Mesendoderm (in vitro differentiated cells): ENCODE data around the gene OSBPL6.

Experiments
- DNase-seq: peaks from one replicate; pipeline ENCODE4 v3.0.0; 2013
- H2AK5ac ChIP-seq: 2 replicates; pipeline ENCODE4 v1.6.1; 2013; ENCODE audit warnings: low read length, inconsistent platforms
- H2BK120ac ChIP-seq: 2 replicates; pipeline ENCODE4 v1.6.1; 2013; ENCODE audit warnings: low read depth, mild to moderate bottlenecking, low read length, moderate library complexity, mixed read lengths
- H2BK15ac ChIP-seq: replicated peaks from 2 replicates; pipeline ENCODE4 v1.6.1; 2013; ENCODE audit warnings: low read depth, mild to moderate bottlenecking, moderate library complexity
- H2BK5ac ChIP-seq: 2 replicates; pipeline ENCODE4 v1.6.1; 2013; ENCODE audit warnings: low read length, inconsistent platforms
- H3K18ac ChIP-seq: 2 replicates; pipeline ENCODE4 v1.6.1; 2013; ENCODE audit warnings: mild to moderate bottlenecking, low read length, mixed read lengths
- H3K23ac ChIP-seq: one replicate; pipeline ENCODE4 v1.6.1; 2013; ENCODE audit warnings: low read length
- H3K27ac ChIP-seq: 2 replicates; pipeline ENCODE4 v1.5.1; 2013; ENCODE audit warnings: low read depth, mild to moderate bottlenecking, inconsistent platforms, low read length, moderate library complexity
- H3K27me3 ChIP-seq: 2 replicates; pipeline ENCODE4 v1.6.1; 2013; ENCODE audit warnings: low read length, control low read depth, mild to moderate bottlenecking, inconsistent platforms; ENCODE audit not compliant: insufficient read depth, poor library complexity
- H3K36me3 ChIP-seq: 2 replicates; pipeline ENCODE4 v1.6.1; 2013; ENCODE audit warnings: low read length, inconsistent platforms; ENCODE audit not compliant: control insufficient read depth, insufficient read depth
- H3K4ac ChIP-seq: one replicate; pipeline ENCODE4 v1.6.1; 2013; ENCODE audit warnings: low read depth, mild to moderate bottlenecking, low read length, moderate library complexity
- H3K4me1 ChIP-seq: 2 replicates; pipeline ENCODE4 v1.6.1; 2013; ENCODE audit warnings: low read depth, low read length, inconsistent platforms; ENCODE audit not compliant: control insufficient read depth
- H3K4me2 ChIP-seq: 2 replicates; pipeline ENCODE4 v1.6.1; 2013; ENCODE audit warnings: low read length
- H3K4me3 ChIP-seq: 2 replicates; pipeline ENCODE4 v1.5.1; 2013; ENCODE audit warnings: mild to moderate bottlenecking, low read length
- H3K56ac ChIP-seq: one replicate; pipeline ENCODE4 v1.6.1; 2013; ENCODE audit warnings: low read length
- H3K79me1 ChIP-seq: 2 replicates; pipeline ENCODE4 v1.6.1; 2013; ENCODE audit warnings: low read length, inconsistent platforms
- H3K79me2 ChIP-seq: 2 replicates; pipeline ENCODE4 v1.6.1; 2013; ENCODE audit warnings: mild to moderate bottlenecking, low read length; ENCODE audit not compliant: control insufficient read depth, insufficient read depth
- H3K9ac ChIP-seq: 2 replicates; pipeline ENCODE4 v1.6.1; 2013; ENCODE audit warnings: low read length, inconsistent platforms
- H4K5ac ChIP-seq: one replicate; pipeline ENCODE4 v1.6.1; 2013; ENCODE audit warnings: low read length
- H4K8ac ChIP-seq: one replicate; pipeline ENCODE4 v1.6.1; 2013; ENCODE audit warnings: low read depth, mild to moderate bottlenecking, control low read depth, low read length, moderate library complexity
- WGBS: extraction: QIAGEN DNeasy Blood & Tissue Kit; methylation state at CpG from one replicate; pipeline ENCODE4 v1.1.7; 2013; ENCODE audit warnings: low lambda C conversion rate, missing lambda C conversion rate; ENCODE audit not compliant: insufficient coverage; ENCODE audit errors: extremely low coverage; 5-methylcytosine and 5-hydroxymethylcytosine counted together

The OSBPL6 gene

DNA sequence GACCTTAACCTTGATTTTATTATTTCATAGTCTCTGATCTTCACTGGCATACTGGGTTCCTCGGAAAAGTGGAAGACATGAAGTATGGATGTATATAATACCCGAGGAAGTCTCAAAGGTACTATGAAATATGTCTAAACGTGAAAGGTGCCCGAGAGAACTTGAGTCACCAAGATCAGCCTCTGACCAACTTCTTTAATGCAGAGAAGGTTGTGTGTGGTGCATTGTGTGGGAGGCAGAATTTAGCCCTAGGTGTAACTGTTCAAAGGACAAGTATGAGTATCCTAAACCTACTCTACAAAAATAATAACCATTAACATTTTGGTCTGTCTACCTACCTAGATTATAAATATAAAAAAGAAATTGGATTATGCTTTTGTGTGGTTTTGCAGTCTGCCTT lies 36.1 kb downstream of the OSBPL6 start:
- Histone ChIP-seq H3K4me3 (no peak overlapping the region), H3K27me3 (no peaks in the 10 kb centered on the region), H3K4ac (no peak overlapping the region), H3K18ac (no peak overlapping the region), H2BK15ac (no peak overlapping the region), H3K56ac (no peak overlapping the region), H2BK120ac (no peak overlapping the region), H4K8ac (no peak overlapping the region), H3K79me2 (no peaks in the 10 kb centered on the region), H3K9ac (no peak overlapping the region), H3K79me1 (no peaks in the 10 kb centered on the region), H3K27ac (no peak overlapping the region), H2AK5ac (no peak overlapping the region), H3K4me1 (no peaks in the 10 kb centered on the region), H3K36me3 (no peaks in the 10 kb centered on the region), H3K23ac (no peak overlapping the region), H4K5ac (no peak overlapping the region), H2BK5ac (no peak overlapping the region), H3K4me2 (no peak overlapping the region)
- no CpG with 5 or more reads among the region's 4 CpGs for WGBS
- no peak for DNase-seq

DNA sequence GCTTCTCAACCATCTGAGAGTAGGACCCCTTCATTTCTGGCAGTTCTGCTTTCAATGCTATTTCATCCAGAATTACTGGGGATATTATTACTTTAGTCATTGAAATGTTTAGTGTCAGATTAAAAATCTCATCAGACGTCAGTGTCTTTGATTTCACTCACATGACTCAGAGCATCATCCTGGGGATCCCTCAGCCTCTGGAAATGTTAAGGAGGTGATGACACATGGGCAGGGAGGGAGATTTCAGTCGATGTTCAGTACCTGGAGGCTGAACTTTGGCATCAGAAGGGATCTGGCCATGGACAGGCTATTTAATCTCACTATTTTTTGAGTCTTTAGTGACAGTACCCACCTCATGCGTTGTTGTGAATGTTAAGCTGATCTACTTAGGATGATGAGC lies 39.1 kb downstream of the OSBPL6 start:
- H3K4me3 ChIP-seq, result no peak overlapping the region
- no peak overlapping the region for H3K56ac ChIP-seq
- no peak overlapping the region for H2BK5ac ChIP-seq
- H3K79me1 ChIP-seq, result no peaks in the 10 kb centered on the region
- no peak overlapping the region for H4K5ac ChIP-seq
- WGBS, result no CpG with 5 or more reads among the region's 3 CpGs
- no peak overlapping the region for H3K27ac ChIP-seq
- no peak overlapping the region for H3K4ac ChIP-seq
- no peak for DNase-seq
- H2BK120ac ChIP-seq, result no peak overlapping the region
- H2BK15ac ChIP-seq, result no peak overlapping the region
- no peaks in the 10 kb centered on the region for H3K4me1 ChIP-seq
- no peak overlapping the region for H3K18ac ChIP-seq
- no peak overlapping the region for H3K9ac ChIP-seq
- no peaks in the 10 kb centered on the region for H3K36me3 ChIP-seq
- H3K23ac ChIP-seq, result no peak overlapping the region
- H2AK5ac ChIP-seq, result no peak overlapping the region
- no peaks in the 10 kb centered on the region for H3K27me3 ChIP-seq
- H3K4me2 ChIP-seq, result no peak overlapping the region
- H4K8ac ChIP-seq, result no peak overlapping the region
- H3K79me2 ChIP-seq, result no peaks in the 10 kb centered on the region

DNA sequence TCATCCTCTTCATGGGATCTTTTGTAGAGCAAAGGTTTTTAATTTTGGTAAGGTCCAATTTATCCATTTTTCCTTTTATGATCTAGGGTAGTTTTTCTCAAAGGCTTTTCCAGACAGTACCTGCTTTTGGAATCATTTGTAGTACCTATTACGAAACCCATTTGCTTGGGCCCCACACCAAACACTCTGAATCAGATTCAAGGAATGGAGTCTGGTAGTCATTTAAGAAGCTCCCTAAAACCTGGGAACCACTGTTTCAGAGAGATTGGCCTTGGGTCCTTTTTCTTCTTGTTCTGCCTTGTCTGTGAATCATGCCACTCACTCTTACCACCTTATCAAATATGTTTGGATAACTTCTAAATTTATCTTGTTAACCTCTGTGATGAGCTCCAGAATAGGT lies 40.3 kb downstream of the OSBPL6 start:
- H3K9ac ChIP-seq, result no peak overlapping the region
- no peaks in the 10 kb centered on the region for H3K36me3 ChIP-seq
- H2AK5ac ChIP-seq, result no peak overlapping the region
- no peak overlapping the region for H3K27ac ChIP-seq
- no CpG with 5 or more reads among the region's 1 CpG for WGBS
- H3K27me3 ChIP-seq, result no peaks in the 10 kb centered on the region
- H2BK5ac ChIP-seq, result no peak overlapping the region
- H3K79me2 ChIP-seq, result no peaks in the 10 kb centered on the region
- no peak overlapping the region for H3K23ac ChIP-seq
- H4K8ac ChIP-seq, result no peak overlapping the region
- no peak for DNase-seq
- H3K4me1 ChIP-seq, result no peaks in the 10 kb centered on the region
- no peak overlapping the region for H3K4me3 ChIP-seq
- no peak overlapping the region for H3K56ac ChIP-seq
- H4K5ac ChIP-seq, result no peak overlapping the region
- no peak overlapping the region for H3K4ac ChIP-seq
- no peak overlapping the region for H2BK120ac ChIP-seq
- no peak overlapping the region for H3K4me2 ChIP-seq
- no peak overlapping the region for H3K18ac ChIP-seq
- H2BK15ac ChIP-seq, result no peak overlapping the region
- H3K79me1 ChIP-seq, result no peaks in the 10 kb centered on the region

DNA sequence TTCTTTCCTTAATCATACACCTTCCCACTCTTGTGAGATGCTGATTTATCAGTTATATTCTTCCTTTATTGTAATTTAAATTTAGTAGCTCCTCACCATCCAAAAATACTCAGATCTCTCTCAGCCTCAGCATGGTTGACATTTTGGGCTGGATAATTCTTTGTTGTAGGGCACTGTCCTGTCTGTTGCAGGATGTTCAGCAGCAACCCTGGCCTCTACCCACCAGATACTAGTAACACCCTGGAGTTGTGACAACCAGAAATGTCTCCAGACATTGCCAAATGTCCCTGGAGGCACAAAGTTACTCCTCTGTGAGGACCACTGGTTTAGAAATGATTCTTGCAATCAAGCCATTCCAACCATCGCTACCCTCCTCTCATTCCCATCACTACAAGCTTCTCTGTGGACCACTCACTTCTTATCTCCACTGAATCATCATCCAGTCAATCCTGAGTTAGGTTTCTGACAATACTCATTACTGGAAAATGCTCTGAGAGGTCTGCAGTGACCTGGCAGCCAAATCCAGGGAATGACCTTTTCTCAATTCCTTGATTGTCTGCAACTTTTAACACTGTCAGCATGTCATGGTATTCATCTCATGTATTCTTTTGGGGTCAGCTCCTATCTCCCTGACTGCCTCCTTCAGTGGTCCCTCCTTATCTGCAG lies 43.3 kb downstream of the OSBPL6 start:
- no peaks in the 10 kb centered on the region for H3K27me3 ChIP-seq
- no CpG with 5 or more reads among the region's 1 CpG for WGBS

DNA sequence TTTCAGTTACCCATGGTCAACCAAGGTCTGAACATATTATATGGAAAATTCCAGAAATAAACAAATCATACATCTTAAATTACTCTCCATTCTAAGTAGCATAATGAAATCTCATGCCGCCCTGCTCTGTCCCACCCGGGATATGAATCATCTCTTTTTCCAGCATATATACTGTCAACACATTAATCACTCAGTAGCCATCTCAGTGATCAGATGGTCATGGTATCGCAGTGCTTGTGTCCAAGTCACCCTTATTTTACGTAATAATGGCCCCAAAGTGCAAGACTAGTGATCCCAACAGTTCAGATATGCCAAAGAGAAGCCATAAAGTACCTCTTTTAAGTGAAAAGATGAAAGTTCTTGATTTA lies 43.8 kb downstream of the OSBPL6 start:
- Histone ChIP-seq H3K79me2 (no peaks in the 10 kb centered on the region), H3K4me2 (no peak overlapping the region), H3K79me1 (no peaks in the 10 kb centered on the region), H4K8ac (no peak overlapping the region), H3K27ac (no peak overlapping the region), H2BK15ac (no peak overlapping the region), H2BK5ac (no peak overlapping the region), H2AK5ac (no peak overlapping the region), H2BK120ac (no peak overlapping the region), H3K27me3 (no peaks in the 10 kb centered on the region), H3K23ac (no peak overlapping the region), H3K18ac (no peak overlapping the region), H3K4me3 (no peak overlapping the region), H3K36me3 (no peaks in the 10 kb centered on the region), H3K9ac (no peak overlapping the region), H4K5ac (no peak overlapping the region), H3K4ac (no peak overlapping the region), H3K56ac (no peak overlapping the region), H3K4me1 (peaks cover 2% of the 10 kb centered on the region)
- DNase-seq, result no peak
- WGBS, result no CpG with 5 or more reads among the region's 4 CpGs

More for the DNA sequence above, 43.3 kb downstream of the OSBPL6 start:
- no peak overlapping the region for H4K8ac ChIP-seq
- H2BK5ac ChIP-seq, result no peak overlapping the region
- H3K56ac ChIP-seq, result no peak overlapping the region
- no peak for DNase-seq
- no peak overlapping the region for H3K18ac ChIP-seq
- no peak overlapping the region for H3K9ac ChIP-seq
- no peak overlapping the region for H3K23ac ChIP-seq
- H3K27ac ChIP-seq, result no peak overlapping the region
- no peak overlapping the region for H3K4ac ChIP-seq
- H3K4me3 ChIP-seq, result no peak overlapping the region
- no peak overlapping the region for H2AK5ac ChIP-seq
- H2BK15ac ChIP-seq, result no peak overlapping the region
- no peaks in the 10 kb centered on the region for H3K79me1 ChIP-seq
- no peaks in the 10 kb centered on the region for H3K36me3 ChIP-seq
- no peaks in the 10 kb centered on the region for H3K79me2 ChIP-seq
- H4K5ac ChIP-seq, result no peak overlapping the region
- H3K4me2 ChIP-seq, result no peak overlapping the region
- H3K4me1 ChIP-seq, result peaks cover 2% of the 10 kb centered on the region
- H2BK120ac ChIP-seq, result no peak overlapping the region

DNA sequence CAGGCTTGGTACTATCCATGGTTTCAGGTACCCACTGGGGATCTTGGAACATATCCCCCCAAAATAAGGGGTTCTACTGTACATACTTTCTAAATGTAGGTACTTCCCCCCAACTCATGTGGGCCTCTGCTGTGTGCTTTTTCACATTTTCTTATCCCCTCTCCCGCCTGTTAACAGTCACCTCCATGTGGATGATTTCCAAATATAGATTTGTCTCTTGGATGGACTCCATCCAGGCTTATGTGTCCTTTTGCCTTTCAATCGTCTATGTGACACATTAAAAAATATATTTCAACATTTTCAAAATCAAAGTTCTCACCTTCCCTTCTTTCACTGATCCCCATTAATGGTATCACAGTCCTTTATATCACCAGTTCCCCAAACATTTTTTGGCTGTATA lies 44.4 kb downstream of the OSBPL6 start:
- Histone ChIP-seq H3K4me2 (no peak overlapping the region), H4K5ac (no peak overlapping the region), H3K4me3 (no peak overlapping the region), H3K9ac (no peak overlapping the region), H2AK5ac (no peak overlapping the region), H3K56ac (no peak overlapping the region), H3K27ac (no peak overlapping the region), H3K4me1 (peaks cover 2% of the 10 kb centered on the region), H3K79me2 (no peaks in the 10 kb centered on the region), H2BK120ac (no peak overlapping the region), H3K23ac (no peak overlapping the region), H3K27me3 (no peaks in the 10 kb centered on the region), H2BK15ac (no peak overlapping the region), H3K18ac (no peak overlapping the region), H4K8ac (no peak overlapping the region), H2BK5ac (no peak overlapping the region), H3K4ac (no peak overlapping the region), H3K79me1 (no peaks in the 10 kb centered on the region), H3K36me3 (no peaks in the 10 kb centered on the region)
- no peak for DNase-seq
- no CpG with 5 or more reads among the region's 2 CpGs for WGBS
